GM10248 (cell line): ENCODE results near the gene MYO15B.

ENCODE experiments used
- CTCF ChIA-PET: fragments of 300-600 bp; sonication (Branson Sonifier 250); formaldehyde crosslinking; extraction: SDS; loops from one replicate; lab custom pipeline; 2021; ENCODE audit warnings: antibody characterized with exemption; lab: Yijun Ruan, JAX
- POLR2A ChIA-PET: fragments of 350-650 bp; sonication (Branson Sonifier 250); formaldehyde crosslinking; extraction: SDS; loops from one replicate; lab custom pipeline; 2020; ENCODE audit warnings: antibody characterized with exemption; lab: Yijun Ruan, JAX
- DNase-seq: peaks from one replicate; pipeline ENCODE4 v3.0.0; 2012; ENCODE audit errors: extremely low spot score
- TF ChIP-seq, protein P1 (sequence below): IDR thresholded peaks from 2 replicates; pipeline ENCODE4 v1.5.1; 2012; ENCODE audit warnings: mild to moderate bottlenecking, low read depth; ENCODE audit errors: extremely low read depth, missing control alignments, control extremely low read depth

MYO15B gene

DNA sequence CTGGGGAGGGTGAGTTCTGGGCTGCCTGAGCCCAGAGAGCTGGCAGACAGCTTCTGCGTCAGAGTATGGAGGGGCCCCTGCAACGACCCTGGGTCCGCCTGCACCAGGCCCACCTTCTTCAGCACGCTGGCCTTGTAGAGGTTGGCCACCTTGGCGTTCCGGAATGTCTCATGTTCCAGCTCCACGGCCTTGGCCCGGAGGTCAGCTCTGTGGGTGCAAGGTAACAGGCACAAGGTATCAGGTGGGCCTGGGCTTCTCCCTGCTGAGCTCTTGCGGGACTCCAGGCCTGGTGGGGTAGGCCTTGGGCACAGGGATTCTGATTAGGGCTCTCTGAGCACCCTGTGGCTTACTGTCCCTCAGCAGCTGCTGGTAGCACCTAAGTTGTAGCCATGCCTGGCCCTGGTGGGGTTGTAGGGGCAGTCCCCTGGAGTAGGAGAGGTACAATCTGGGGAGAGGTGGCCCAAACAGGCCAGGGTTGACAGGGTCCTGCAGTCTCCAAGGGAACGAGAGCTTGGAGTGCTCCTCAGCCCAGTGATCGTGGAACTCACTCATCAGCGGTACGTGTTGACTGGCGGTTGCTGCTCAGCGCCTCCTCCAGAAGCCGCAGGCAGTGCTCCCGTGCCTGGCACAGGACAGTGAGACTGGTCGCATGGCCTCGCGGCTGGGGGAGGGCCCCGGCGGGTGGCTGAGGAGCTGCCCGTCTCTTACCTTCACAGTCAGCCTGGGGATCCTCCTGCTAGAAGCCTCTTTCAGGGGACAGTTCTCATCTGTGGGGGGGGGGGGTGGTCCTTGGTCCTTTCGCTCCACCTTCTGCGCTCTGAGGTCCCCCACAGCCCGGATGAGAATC, 42.7 kb downstream of the MYO15B start:
- DNase-seq: no peak
- CTCF ChIA-PET: interaction anchor here (1.0 to 29.8 kb wide), 9 partner anchors 9 to 135 kb away, joined by 3 to 856 read pairs (median 4); partner anchors contain the start of gene GALK1
- TF ChIP-seq, protein P1, sequence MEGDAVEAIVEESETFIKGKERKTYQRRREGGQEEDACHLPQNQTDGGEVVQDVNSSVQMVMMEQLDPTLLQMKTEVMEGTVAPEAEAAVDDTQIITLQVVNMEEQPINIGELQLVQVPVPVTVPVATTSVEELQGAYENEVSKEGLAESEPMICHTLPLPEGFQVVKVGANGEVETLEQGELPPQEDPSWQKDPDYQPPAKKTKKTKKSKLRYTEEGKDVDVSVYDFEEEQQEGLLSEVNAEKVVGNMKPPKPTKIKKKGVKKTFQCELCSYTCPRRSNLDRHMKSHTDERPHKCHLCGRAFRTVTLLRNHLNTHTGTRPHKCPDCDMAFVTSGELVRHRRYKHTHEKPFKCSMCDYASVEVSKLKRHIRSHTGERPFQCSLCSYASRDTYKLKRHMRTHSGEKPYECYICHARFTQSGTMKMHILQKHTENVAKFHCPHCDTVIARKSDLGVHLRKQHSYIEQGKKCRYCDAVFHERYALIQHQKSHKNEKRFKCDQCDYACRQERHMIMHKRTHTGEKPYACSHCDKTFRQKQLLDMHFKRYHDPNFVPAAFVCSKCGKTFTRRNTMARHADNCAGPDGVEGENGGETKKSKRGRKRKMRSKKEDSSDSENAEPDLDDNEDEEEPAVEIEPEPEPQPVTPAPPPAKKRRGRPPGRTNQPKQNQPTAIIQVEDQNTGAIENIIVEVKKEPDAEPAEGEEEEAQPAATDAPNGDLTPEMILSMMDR: no peak
- POLR2A ChIA-PET: no interaction called here

GRCh38 chr17:75631353-75631752, 43.8 kb downstream of the MYO15B start:
- TF ChIP-seq, protein P1: no peak
- POLR2A ChIA-PET: no interaction called here
- CTCF ChIA-PET: interaction anchor here (1.5 to 29.8 kb wide), 4 partner anchors 20 to 118 kb away, joined by 3 to 856 read pairs (median 270); a partner anchor contains a TSS
- no peak for DNase-seq

- ChIA-PET CTCF (interaction anchor here (0.7 to 29.8 kb wide), 59 partner anchors 10 to 862 kb away, joined by 3 to 856 read pairs (median 6); partner anchors contain the start of genes ITGB4, MYO15B, RECQL5 and SAP30BP), POLR2A (no interaction called here)
- TF ChIP-seq, protein P1: no peak
- DNase-seq: no peak
Observed at GRCh38 chr17:75632428-75632827, 44.8 kb downstream of the MYO15B start.

DNA sequence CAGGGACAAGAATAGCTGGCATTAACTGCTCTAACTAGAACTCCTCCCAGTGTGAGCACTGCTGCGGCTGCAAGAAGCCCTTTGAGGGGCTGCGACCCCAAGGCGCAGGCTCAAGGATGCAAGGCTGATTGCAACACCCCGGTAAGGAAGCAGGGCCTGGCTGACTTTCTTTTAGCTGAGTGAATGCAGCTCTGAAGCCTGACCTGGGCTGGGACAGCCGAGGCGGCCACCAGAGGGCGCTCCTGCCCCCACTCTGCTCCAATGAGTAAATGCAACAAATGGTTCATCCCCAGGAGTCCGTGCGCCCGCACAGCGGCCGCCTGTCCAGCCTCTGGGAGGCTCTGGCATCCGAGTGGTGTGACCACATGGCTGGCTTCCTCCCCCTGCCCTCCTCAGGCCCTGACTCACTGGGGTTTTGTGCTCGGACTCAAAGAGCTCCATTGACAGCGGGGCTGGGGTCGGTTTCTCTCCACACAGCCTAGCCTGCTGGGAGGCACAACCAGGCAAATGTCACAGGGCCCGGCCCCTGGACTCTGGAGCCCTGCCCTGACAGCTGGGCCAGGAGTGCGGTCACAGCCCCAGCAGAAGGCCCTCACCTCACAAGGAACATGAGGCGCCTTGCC, 45.4 kb downstream of the MYO15B start, which contains the start of gene SMIM5:
Gene SMIM5, plus strand, starts transcription at position 572 of the 623 bp plus-strand sequence. CDS start 6,768 bp downstream, outside the sequence.
- POLR2A ChIA-PET: no interaction called here
- CTCF ChIA-PET: interaction anchor here (0.6 to 29.8 kb wide), 67 partner anchors 11 to 862 kb away, joined by 3 to 856 read pairs (median 5); partner anchors contain the start of genes ITGB4, MYO15B, RECQL5 and SAP30BP
- DNase-seq: peak; percentile 93
- TF ChIP-seq, protein P1: peak; percentile 93

DNA sequence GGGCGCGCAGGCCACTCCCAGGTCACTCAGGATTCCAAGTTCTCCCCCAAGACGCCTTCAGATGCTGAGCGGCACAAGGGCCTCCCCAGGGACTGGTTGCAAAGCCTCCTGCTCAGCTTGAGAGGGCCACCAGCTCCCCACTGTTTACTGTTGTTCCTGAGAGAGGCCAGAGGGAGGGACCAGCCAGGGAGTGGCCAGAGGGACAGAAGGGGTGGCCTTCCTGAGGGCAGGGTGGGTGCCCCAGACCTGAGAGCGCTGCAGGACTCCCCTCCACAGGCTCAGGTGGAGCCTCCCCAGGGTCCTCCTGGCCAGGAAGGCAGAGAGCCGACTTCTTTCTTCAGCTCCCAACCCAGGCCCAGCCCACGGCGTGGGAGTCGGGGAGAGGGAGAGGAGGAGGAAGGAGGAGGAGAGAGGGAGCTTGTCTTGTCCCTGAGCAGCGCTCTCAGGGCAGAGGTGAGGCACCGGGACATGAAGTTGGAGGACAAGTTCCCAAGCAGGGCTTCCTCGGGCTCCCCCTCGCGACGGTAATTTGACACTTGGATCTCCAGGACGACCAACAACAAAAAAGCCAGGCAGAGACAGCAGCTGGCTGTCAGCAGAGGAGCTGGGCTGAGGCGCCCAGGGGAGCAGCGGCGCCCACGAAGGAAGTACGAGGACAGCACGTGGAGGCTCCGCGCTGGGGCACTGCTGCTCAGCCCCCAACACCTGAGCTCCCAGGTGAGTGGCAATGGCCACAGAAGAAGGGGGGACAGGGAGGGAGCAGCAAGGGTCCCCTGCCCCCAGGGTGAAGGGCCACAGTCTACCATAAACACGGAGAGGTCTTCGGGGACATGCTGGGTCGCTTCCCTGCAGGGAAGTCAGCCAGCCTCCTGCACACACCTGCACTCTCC, 46.1 kb downstream of the MYO15B start:
- CTCF ChIA-PET: interaction anchor here (0.6 to 29.8 kb wide), 59 partner anchors 12 to 863 kb away, joined by 3 to 856 read pairs (median 6); partner anchors contain the start of genes ITGB4, MYO15B, RECQL5 and SAP30BP
- POLR2A ChIA-PET: no interaction called here
- DNase-seq: peak; percentile 83
- TF ChIP-seq, protein P1: peak; percentile 49

DNA sequence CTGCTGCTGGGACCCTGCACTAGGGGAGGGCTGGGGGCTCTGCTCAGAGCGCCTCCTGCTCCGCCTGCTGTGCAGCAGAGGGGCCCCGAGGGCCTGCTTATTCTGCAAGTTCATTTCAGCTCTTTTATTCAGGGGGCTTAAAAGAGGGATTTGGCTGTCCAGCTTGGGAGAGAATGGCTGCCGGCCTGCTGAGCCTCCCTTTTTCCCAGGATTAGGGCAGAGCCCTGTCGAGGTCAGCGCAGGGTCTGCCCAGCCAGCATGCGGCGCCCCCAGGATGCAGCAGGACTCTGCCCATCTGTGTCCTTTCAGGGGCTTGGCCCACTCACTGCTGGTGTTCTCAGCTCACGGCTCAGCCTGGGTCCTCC, 46.8 kb downstream of the MYO15B start:
- TF ChIP-seq, protein P1: no peak
- DNase-seq: no peak
- POLR2A ChIA-PET: no interaction called here
- CTCF ChIA-PET: interaction anchor here (0.6 to 29.8 kb wide), 31 partner anchors 12 to 207 kb away, joined by 3 to 856 read pairs (median 16); partner anchors contain the start of genes ITGB4, MYO15B, RECQL5 and SAP30BP
